SU-DHL-6 (cell line): ENCODE measurements around the gene CRISP1.
"Not testable (repeated sequence)": the region's sequence is repeated elsewhere in the genome, so short reads cannot be mapped to it uniquely, and the experiment has no call there.

Source experiments
- EZH2phosphoT487 ChIP-seq: fragments of 200-600 bp; sonication (generic), shearing (Covaris generic); conservative IDR thresholded peaks from 2 replicates; pipeline ENCODE4 v1.6.1; 2018; ENCODE audit warnings: mild to moderate bottlenecking, antibody characterized with exemption, low read length, moderate library complexity, mixed read lengths
- TF ChIP-seq, protein P1 (sequence below): fragments of 200-600 bp; sonication (generic); IDR thresholded peaks from one replicate; pipeline ENCODE4 v1.5.1; 2017; ENCODE audit warnings: antibody characterized with exemption, mild to moderate bottlenecking, low read length, moderate library complexity; ENCODE audit not compliant: insufficient read depth, poor library complexity, severe bottlenecking

- TF ChIP-seq, protein P1, sequence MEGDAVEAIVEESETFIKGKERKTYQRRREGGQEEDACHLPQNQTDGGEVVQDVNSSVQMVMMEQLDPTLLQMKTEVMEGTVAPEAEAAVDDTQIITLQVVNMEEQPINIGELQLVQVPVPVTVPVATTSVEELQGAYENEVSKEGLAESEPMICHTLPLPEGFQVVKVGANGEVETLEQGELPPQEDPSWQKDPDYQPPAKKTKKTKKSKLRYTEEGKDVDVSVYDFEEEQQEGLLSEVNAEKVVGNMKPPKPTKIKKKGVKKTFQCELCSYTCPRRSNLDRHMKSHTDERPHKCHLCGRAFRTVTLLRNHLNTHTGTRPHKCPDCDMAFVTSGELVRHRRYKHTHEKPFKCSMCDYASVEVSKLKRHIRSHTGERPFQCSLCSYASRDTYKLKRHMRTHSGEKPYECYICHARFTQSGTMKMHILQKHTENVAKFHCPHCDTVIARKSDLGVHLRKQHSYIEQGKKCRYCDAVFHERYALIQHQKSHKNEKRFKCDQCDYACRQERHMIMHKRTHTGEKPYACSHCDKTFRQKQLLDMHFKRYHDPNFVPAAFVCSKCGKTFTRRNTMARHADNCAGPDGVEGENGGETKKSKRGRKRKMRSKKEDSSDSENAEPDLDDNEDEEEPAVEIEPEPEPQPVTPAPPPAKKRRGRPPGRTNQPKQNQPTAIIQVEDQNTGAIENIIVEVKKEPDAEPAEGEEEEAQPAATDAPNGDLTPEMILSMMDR: not testable (repeated sequence)
- not testable (repeated sequence) for TF ChIP-seq EZH2phosphoT487
Measured at GRCh38 chr6:49895553-49895952, 29.2 kb upstream of the CRISP1 start.
